ENCODE results near the gene DLG2. TPM values are rescaled to one million over a fixed set of nuclear protein-coding genes. Genes with fewer than 3 reads are reported as not detected.

DLG2 gene
- total RNA-seq, 1 donor from 2014 or later = 0.26 TPM

DNA sequence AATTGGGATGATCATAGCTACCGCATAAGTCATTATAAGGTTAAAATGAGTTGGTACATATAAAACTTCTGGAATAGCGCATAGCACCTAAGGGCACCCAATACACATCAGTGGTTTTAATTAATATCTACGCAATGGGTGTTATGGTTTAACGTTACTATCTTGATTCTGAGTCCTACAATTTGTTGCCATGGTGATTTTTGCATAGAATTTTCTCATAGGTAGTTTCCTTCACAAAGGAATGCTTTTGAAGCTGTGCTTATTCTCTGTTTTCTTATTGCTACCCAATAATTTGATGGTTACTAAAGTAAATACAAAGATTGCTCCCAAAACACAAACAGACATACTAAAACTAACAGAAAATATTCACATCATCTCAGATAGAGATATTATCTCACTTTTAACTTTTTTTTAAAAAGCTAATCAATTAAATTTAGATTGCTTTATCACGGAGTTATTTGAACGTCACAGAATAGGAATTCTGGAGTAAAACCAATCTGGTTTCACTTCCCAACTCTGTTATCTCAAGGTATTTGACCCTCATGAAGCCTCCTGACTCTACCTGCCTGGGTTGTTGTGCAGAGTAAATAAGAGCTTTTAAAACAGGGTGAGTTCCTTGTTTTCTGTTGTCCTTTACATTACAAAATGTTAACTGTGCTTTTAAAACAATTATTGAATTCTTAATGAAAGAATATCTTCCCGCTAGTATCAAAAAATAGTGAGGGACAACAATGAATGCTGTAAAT is 1705.5 kb downstream of the DLG2 start:
- no peak overlapping the region for H3K4me3 ChIP-seq (ENCODE audit: low read depth, low read length)
- no peak for FAIRE-seq
- H3K36me3 ChIP-seq (ENCODE audit: control insufficient read depth, insufficient read depth, low read length) = no peaks in the 10 kb centered on the region
- TF ChIP-seq, protein P1, sequence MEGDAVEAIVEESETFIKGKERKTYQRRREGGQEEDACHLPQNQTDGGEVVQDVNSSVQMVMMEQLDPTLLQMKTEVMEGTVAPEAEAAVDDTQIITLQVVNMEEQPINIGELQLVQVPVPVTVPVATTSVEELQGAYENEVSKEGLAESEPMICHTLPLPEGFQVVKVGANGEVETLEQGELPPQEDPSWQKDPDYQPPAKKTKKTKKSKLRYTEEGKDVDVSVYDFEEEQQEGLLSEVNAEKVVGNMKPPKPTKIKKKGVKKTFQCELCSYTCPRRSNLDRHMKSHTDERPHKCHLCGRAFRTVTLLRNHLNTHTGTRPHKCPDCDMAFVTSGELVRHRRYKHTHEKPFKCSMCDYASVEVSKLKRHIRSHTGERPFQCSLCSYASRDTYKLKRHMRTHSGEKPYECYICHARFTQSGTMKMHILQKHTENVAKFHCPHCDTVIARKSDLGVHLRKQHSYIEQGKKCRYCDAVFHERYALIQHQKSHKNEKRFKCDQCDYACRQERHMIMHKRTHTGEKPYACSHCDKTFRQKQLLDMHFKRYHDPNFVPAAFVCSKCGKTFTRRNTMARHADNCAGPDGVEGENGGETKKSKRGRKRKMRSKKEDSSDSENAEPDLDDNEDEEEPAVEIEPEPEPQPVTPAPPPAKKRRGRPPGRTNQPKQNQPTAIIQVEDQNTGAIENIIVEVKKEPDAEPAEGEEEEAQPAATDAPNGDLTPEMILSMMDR (IDR thresholded peaks at IDR 0.05; ENCODE audit: insufficient read depth, low read length, severe bottlenecking) = no peak
- H3K27me3 ChIP-seq (ENCODE audit: control insufficient read depth, insufficient read depth, low read length) = no peaks in the 10 kb centered on the region
- DNase-seq (ENCODE audit: low read depth) = no peak

DNA sequence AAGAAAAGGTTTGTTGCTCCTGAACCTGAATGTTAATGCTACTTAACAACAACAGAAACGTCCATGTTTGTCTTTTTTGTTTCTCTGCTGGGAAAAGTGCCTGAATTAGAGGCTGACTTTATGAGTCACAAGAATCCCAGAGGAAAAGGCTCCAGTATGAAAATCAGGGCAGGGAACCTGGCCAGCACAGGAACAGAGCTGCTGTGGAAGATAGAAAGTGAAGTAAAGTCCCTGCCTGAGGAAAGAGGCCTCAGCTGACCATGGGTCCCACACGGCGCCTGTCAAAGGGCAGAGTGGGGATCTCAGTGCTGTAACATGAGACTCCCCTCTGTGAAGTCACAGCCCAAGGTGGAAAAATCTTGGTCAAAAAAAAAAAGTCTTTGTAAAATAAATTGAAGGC is 1708.7 kb downstream of the DLG2 start:
- TF ChIP-seq, protein P1 (IDR thresholded peaks at IDR 0.05; ENCODE audit: insufficient read depth, low read length, severe bottlenecking) = no peak
- DNase-seq (ENCODE audit: low read depth) (no peak), FAIRE-seq (no peak)
- H3K4me3 ChIP-seq (ENCODE audit: low read depth, low read length) = no peak overlapping the region
- H3K27me3 ChIP-seq (ENCODE audit: control insufficient read depth, insufficient read depth, low read length) = no peaks in the 10 kb centered on the region
- no peaks in the 10 kb centered on the region for H3K36me3 ChIP-seq (ENCODE audit: control insufficient read depth, insufficient read depth, low read length)

DNA sequence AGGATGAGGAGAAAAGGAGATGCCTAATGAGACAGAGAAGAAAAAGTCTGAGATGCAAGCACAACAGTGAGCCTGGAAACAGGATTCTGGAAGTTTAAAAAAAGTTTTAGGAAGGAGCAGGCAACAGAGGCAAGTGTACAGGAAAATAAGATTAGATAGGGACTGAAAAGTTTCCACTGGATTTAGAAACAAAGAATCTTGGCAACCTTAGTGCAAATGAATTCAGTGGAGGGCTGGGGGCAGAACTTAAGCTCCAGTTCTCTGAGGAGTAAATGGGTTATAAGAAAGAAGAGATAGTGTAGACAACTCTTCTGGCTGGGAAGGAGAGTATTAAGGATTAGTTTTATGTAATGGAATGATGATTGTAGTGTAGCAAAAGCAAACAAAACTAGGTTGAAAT is 1712.1 kb downstream of the DLG2 start:
- H3K27me3 ChIP-seq (ENCODE audit: control insufficient read depth, insufficient read depth, low read length) = no peaks in the 10 kb centered on the region

GRCh38 chr11:83909579-83910534 is 1717.3 kb downstream of the DLG2 start:
- DNase-seq (ENCODE audit: low read depth) = no peak
- no peaks in the 10 kb centered on the region for H3K27me3 ChIP-seq (ENCODE audit: control insufficient read depth, insufficient read depth, low read length)
- FAIRE-seq = no peak
- no peak overlapping the region for H3K4me3 ChIP-seq (ENCODE audit: low read depth, low read length)
- TF ChIP-seq, protein P1 (IDR thresholded peaks at IDR 0.05; ENCODE audit: insufficient read depth, low read length, severe bottlenecking) = no peak
- no peaks in the 10 kb centered on the region for H3K36me3 ChIP-seq (ENCODE audit: control insufficient read depth, insufficient read depth, low read length)

More for the DNA sequence above, 1712.1 kb downstream of the DLG2 start:
- H3K36me3 ChIP-seq (ENCODE audit: control insufficient read depth, insufficient read depth, low read length) = no peaks in the 10 kb centered on the region
- no peak for FAIRE-seq
- TF ChIP-seq, protein P1 (IDR thresholded peaks at IDR 0.05; ENCODE audit: insufficient read depth, low read length, severe bottlenecking) = no peak
- H3K4me3 ChIP-seq (ENCODE audit: low read depth, low read length) = no peak overlapping the region
- no peak for DNase-seq (ENCODE audit: low read depth)

- TF ChIP-seq, protein P1 (IDR thresholded peaks at IDR 0.05; ENCODE audit: insufficient read depth, low read length, severe bottlenecking) = no peak
- FAIRE-seq (no peak), DNase-seq (ENCODE audit: low read depth) (no peak)
- no peak overlapping the region for H3K4me3 ChIP-seq (ENCODE audit: low read depth, low read length)
- no peaks in the 10 kb centered on the region for H3K36me3 ChIP-seq (ENCODE audit: control insufficient read depth, insufficient read depth, low read length)
- no peaks in the 10 kb centered on the region for H3K27me3 ChIP-seq (ENCODE audit: control insufficient read depth, insufficient read depth, low read length)
Observed at GRCh38 chr11:83908298-83908856, 1718.8 kb downstream of the DLG2 start.

Data from bronchial epithelial cell (primary cell).